GM20431 (cell line): ENCODE measurements around the gene S100A5.
"Not testable (repeated sequence)": the region's sequence is repeated elsewhere in the genome, so short reads cannot be mapped to it uniquely, and the experiment has no call there.

ENCODE experiments used
- in situ Hi-C: fragments of 300-500 bp; cut with MseI, MboI; formaldehyde crosslinking; loops from one replicate; pipeline ENCODE4 v1.15.0; 2020; ENCODE audit warnings: low sequenced_read_pairs; ENCODE audit not compliant: unreplicated experiment

The S100A5 gene

GRCh38 chr1:153567621-153568366 lies 27.1 kb upstream of the S100A5 start:
- in situ Hi-C loops = loop anchor here (5.0 kb wide), 1 partner anchor 55 kb away; no protein-coding TSS in a partner anchor

DNA sequence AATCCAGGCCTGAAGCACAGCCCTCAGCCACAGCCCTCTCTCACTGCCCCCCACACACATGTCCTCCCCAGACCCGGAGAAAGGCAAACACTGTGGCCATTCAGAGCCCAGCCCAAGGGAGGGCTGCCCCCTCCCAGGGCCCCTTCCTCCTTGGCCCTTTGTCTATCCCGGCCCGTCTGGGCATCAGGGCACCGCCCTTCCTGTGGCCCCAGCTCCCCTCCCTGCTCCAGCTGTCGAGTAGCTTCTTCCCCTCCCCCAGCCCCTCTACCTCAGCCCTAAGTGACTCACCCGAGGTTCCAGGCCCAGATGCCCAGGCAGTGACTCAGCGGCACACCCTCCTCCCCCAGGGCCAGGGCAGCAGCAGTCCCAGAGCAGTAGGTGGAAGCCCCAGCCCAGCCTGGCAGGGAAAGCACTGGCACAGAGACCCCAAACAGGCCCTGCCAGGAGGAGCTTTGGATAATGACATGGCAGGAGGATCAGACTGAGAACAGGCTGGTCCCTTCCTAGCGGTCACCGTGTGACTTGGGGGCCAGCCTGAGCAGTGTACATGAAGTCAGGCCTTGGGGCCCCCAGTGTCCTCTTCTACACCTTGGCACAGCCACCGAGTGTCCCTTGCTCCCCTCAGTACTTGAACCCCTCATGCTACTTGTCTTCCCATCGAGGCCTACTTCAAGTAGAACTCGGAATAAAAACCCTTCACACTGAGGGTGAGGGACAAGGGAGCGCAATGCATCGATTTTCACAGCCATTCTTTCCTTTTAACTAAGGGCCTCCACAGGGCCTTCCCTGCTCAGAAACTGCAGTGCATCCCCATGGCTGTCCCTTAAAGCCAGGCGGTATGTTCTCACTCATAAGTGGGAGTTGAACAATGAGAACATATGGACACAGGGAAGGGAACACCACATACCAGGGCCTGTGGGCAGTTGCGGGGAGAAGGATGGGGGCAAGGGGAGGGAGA lies 26.0 kb upstream of the S100A5 start:
- in situ Hi-C loops = loop anchor here (5.0 kb wide), 1 partner anchor 54 kb away; no protein-coding TSS in a partner anchor

- in situ Hi-C loops = loop anchor here (5.0 kb wide), 1 partner anchor 53 kb away; no protein-coding TSS in a partner anchor
These were observed 25.0 kb upstream of the S100A5 start, which contains the start of gene S100A2 for GRCh38 chr1:153565529-153566374. TSS of gene S100A2 (minus strand) at chr1:153565844. CDS start at chr1:153563877, 1,967 bp downstream.

GRCh38 chr1:153563991-153564390 lies 23.3 kb upstream of the S100A5 start:
- in situ Hi-C loops = no loop called here

GRCh38 chr1:153563483-153563901 lies 22.8 kb upstream of the S100A5 start:
- in situ Hi-C loops = no loop called here

DNA sequence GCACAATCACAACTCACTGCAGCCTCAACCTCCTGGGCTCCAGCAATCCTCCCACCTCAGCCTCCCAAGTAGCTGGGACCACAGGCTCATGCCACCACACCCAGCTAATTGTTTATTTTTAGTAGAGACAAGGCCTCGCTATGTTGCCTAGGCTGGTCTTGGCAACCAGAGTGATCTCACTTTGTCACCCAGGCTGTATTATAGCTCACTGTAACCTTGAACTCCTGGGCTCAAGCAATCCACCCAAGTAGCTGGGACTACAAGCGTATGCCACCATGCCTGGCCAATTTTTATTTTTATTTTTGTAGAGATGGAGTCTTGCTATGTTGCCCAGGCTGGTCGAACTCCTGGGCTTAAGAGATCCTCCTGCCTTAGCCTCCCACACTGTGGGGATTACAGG lies 21.3 kb upstream of the S100A5 start:
- in situ Hi-C loops = not testable (repeated sequence)

DNA sequence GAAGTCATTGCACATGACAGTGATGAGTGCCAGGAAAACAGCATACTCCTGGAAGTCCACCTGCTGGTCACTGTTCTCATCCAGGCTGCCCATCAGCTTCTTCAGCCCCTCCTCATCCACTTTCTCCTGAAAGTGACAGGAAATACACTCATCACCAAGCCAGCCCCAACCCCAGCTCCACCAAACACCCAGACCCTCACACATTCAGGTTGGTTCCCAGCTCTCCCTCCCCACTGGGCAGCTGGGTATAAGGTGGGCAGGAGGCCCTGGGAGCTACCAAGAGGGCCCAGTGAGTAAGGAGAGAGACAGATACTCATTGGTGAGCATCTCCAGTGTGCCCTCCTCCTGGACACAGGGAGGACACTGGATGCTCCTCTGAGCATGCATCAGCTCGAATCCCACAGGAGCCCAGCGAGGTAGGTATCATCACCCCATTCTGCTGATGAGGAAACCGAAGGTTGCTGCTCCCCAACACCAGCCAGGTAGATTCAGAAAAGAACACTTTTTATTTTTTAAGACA lies 20.8 kb upstream of the S100A5 start:
- in situ Hi-C loops = no loop called here

DNA sequence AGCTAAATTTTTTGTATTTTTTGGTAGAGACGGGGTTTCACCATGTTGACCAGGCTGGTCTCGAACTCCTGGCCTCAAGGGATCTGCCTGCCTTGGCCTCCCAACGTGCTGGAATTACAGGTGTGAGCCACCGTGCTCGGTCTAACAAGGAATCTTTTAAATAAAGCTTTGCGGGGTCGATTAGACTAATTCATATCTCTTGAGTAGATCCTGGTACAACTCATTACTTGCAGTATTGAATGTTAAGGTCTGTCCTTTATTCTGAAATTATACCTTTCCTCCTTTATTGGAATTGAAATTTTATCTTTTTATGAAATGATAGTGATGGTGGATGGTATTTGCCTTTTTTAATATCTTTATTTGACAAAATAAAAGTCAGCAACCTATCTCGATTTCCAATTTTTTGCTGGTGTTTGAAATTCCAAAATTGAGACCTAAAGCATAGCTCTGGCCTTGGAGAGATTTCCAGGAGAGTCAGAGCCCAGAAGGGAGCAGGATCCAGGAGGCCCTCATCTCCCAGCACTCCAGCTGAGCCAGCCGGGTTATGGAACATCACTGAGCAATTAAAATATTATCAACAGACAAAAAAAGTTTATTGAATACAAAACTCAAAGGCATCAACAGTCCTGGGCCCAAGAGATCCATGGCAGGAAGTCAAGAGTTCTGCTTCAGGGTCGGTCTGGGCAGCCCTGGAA lies 20.2 kb upstream of the S100A5 start:
- in situ Hi-C loops = no loop called here

DNA sequence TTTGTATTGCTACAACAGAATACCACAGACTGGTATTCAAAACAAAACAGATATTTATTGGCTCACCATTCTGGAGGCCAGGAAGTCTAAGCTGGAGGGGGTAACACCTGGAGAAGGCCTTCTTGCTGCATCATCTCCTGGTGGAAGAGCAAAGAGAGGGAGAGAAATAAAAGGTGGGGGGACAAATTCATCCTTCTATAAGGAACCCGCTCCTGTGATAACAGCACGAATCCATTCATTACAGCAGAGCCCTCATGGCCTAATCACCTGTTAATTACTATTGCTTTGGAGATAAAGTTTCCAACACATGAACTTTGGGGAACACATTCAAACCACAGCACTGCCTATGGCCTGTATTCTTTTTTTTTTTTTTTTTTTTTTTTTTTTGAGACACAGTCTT lies 19.5 kb upstream of the S100A5 start:
- in situ Hi-C loops = no loop called here

GRCh38 chr1:153557877-153558276 lies 17.1 kb upstream of the S100A5 start:
- in situ Hi-C loops = no loop called here

- in situ Hi-C loops = no loop called here
These were observed 15.6 kb upstream of the S100A5 start for GRCh38 chr1:153556348-153556747.

- in situ Hi-C loops = no loop called here
These were observed 13.3 kb upstream of the S100A5 start for GRCh38 chr1:153553830-153554541.

- in situ Hi-C loops = no loop called here
These were observed 12.4 kb upstream of the S100A5 start for GRCh38 chr1:153553096-153553495.

GRCh38 chr1:153552335-153552734 lies 11.6 kb upstream of the S100A5 start:
- in situ Hi-C loops = no loop called here

DNA sequence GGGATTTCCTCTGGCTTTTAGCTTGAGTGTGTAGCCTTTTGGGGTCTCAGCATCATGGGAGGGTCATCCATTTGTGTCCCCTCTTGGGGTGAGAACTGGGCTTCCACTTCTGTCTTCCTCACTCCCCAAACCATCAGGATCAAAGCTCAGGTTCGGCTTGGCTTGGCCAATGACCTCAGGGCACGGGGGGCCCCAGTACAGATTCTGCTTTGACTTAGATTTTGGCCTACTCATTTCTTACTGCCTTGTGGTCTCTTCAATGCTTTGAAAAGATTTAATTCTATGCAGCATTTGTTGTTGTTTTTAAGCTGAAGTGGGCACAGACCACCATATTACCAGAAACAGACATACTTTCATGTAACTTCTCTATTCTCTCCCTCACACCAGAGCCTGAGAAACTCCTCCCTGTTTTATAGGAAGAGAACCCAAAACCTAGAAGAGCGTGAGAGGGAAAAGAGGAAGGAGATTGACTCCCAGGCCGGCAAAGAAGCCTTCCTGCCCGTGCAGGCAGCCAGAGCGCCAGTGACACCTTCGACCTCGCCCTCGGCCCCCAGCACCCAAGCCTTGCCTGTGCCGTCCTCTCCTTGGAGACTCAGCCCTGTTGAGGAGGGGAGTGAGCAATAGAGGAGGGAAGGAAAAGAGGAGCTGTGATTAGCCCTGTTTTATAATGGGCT lies 10.2 kb upstream of the S100A5 start:
- in situ Hi-C loops = no loop called here

- in situ Hi-C loops = no loop called here
These were observed 9.6 kb upstream of the S100A5 start for GRCh38 chr1:153550398-153550758.

DNA sequence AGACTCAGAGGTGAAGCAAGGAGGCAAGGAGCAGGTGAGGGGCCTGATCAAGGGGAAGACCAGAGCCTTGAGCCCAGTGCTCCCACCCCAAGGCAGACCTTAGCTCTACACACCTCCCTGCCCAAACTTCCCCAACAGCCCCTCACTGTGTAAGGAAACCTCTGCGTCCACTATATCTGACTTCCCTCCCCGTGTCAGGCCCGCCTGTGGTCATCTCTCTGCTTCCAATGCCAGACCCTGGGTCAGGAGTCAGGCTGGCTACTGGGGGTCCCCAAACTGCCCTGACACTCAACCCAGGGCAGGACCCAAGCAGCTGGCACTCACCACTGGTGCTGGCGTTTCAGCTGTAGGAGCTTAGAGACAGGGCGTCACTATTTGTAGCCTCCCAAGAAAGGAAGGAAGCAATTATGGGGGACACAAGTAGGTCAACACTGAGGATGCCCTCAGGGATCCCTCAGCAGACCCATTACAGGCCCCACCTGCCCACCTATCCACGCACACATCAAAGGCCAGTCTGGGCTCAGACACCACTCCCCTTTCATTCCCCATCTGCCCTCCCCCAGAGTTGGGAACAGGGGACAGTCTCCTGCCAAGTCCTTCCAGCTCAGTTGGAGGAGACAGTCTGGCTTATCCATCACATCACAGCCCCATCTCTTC lies 9.1 kb upstream of the S100A5 start:
- in situ Hi-C loops = no loop called here
